Lung (tissue), 12 donors: ENCODE results near the gene AGMAT. TPM values are rescaled to one million over a fixed set of nuclear protein-coding genes. Genes with fewer than 3 reads are reported as not detected.

Experiments
- ATAC-seq: fragments of 200-7000 bp; cut with Tn5 transposase; one replicate; pipeline ENCODE4 v1.9.1; 2020; ENCODE audit warnings: moderate number of reproducible peaks; ENCODE audit not compliant: insufficient read depth, low FRiP score
- DNase-seq, 3 donors: peaks; one replicate each; pipeline ENCODE4 v3.0.0-alpha.2; 2013 to 2017
- H3K27ac ChIP-seq, 2 donors: one replicate each; pipeline ENCODE4 v1.5.1; 2013; ENCODE audit warnings: mild to moderate bottlenecking in 2 of 2, moderate library complexity in 2 of 2, control low read depth in 1 of 2, inconsistent platforms in 1 of 2, low read depth in 1 of 2, low read length in 1 of 2
- H3K27me3 ChIP-seq, 3 donors: one replicate each; pipeline ENCODE4 v1.5.1; 2013; ENCODE audit warnings: low read length in 2 of 3; ENCODE audit not compliant: control insufficient read depth in 3 of 3, insufficient read depth in 3 of 3
- H3K36me3 ChIP-seq, 4 donors: one replicate each; pipeline ENCODE4 v1.5.1; 2013; ENCODE audit warnings: low read length in 4 of 4, mild to moderate bottlenecking in 1 of 4, moderate library complexity in 1 of 4; ENCODE audit not compliant: control insufficient read depth in 4 of 4, insufficient read depth in 4 of 4
- H3K4me1 ChIP-seq, 5 donors: one replicate each; pipeline ENCODE4 v1.5.1; 2013; ENCODE audit warnings: low read length in 5 of 5, mild to moderate bottlenecking in 2 of 5, moderate library complexity in 1 of 5; ENCODE audit not compliant: control insufficient read depth in 5 of 5, insufficient read depth in 5 of 5
- H3K4me3 ChIP-seq: one replicate; pipeline ENCODE4 v1.5.1; 2013; ENCODE audit warnings: mild to moderate bottlenecking, control low read depth, moderate library complexity
- H3K9ac ChIP-seq, 2 donors: one replicate each; pipeline ENCODE4 v1.5.1; 2013; ENCODE audit warnings: low read length in 2 of 2, control low read depth in 1 of 2; ENCODE audit not compliant: insufficient read depth in 1 of 2
- H3K9me3 ChIP-seq, 4 donors: one replicate each; pipeline ENCODE4 v1.5.1; 2013; ENCODE audit warnings: low read length in 3 of 4, mild to moderate bottlenecking in 1 of 4, moderate library complexity in 1 of 4; ENCODE audit not compliant: control insufficient read depth in 4 of 4, insufficient read depth in 3 of 4
- WGBS, 2 donors: extraction: QIAGEN DNeasy Blood & Tissue Kit; methylation state at CpG; one replicate each; pipeline ENCODE4 v1.1.7; 2013; 5-methylcytosine and 5-hydroxymethylcytosine counted together
- polyA plus RNA-seq, 2 donors: library from polyadenylated mRNA; stranded (reverse); fragments of 200-250 nt; gene quantifications; one replicate each; pipeline ENCODE4 v1.2.1, GENCODE V29; 2013
- total RNA-seq, 2 donors: library from RNA; depleted of rRNA in 1 of 2; stranded (reverse); fragments of >200 nt in 1 of 2; gene quantifications; one replicate each; pipeline ENCODE4 v1.2.1, GENCODE V29; 2014 to 2021
- TF ChIP-seq, protein P1 (sequence below): IDR thresholded peaks from 2 replicates; pipeline ENCODE4 v1.5.1; 2012; ENCODE audit warnings: mild to moderate bottlenecking; ENCODE audit errors: control extremely low read depth, extremely low read depth
- donor health status: control.
- donor health status: control.
- donor health status: Bipolar disorder and iron deficiency.
- donor health status: healthy.
- donor health status: DM: yes; HTN: yes; CAD: no.

Gene AGMAT
- total and polyA plus RNA-seq, 4 donors: 0.08 to 0.46 (median 0.31) TPM

- no peaks in the 10 kb centered on the region for H3K27me3 ChIP-seq
- H3K4me3 ChIP-seq: no peak overlapping the region
- H3K4me1 ChIP-seq: no peaks in the 10 kb centered on the region
- H3K9me3 ChIP-seq: no peaks in the 10 kb centered on the region
- DNase-seq (no peak), ATAC-seq (no peak)
- no peak overlapping the region for H3K27ac ChIP-seq
- TF ChIP-seq, protein P1, sequence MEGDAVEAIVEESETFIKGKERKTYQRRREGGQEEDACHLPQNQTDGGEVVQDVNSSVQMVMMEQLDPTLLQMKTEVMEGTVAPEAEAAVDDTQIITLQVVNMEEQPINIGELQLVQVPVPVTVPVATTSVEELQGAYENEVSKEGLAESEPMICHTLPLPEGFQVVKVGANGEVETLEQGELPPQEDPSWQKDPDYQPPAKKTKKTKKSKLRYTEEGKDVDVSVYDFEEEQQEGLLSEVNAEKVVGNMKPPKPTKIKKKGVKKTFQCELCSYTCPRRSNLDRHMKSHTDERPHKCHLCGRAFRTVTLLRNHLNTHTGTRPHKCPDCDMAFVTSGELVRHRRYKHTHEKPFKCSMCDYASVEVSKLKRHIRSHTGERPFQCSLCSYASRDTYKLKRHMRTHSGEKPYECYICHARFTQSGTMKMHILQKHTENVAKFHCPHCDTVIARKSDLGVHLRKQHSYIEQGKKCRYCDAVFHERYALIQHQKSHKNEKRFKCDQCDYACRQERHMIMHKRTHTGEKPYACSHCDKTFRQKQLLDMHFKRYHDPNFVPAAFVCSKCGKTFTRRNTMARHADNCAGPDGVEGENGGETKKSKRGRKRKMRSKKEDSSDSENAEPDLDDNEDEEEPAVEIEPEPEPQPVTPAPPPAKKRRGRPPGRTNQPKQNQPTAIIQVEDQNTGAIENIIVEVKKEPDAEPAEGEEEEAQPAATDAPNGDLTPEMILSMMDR: no peak
- 94 to 95% methylated on average over 12 of the region's 12 CpGs for WGBS, 2 donors
- peaks cover 10 to 24% (median 21%) of the 10 kb centered on the region in 4 donors for H3K36me3 ChIP-seq
- no peak overlapping the region for H3K9ac ChIP-seq
Measured at GRCh38 chr1:15559189-15559810, 25.6 kb downstream of the AGMAT start.

DNA sequence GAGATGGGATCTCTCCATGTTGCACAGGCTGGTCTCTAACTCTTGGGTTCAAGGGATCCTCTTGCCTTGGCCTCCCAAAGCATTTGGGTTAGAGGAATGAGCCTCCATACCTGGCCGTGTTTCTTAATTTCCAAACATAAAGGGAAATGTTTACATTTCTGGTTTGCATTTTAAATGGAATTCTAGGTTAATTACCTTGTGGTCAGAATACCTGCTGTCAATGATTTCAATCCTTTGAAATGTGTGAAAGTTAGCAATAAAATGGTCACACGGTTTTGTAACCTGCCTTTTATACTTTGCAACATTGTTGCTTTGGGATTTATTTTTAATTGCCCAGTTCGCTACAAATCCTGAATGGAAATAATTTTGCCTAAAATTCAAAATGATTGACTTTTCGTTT lies 26.3 kb downstream of the AGMAT start:
- no peaks in the 10 kb centered on the region for H3K9me3 ChIP-seq
- H3K9ac ChIP-seq: no peak overlapping the region
- no peak overlapping the region for H3K27ac ChIP-seq
- H3K4me3 ChIP-seq: no peak overlapping the region
- ATAC-seq: no peak
- TF ChIP-seq, protein P1: no peak
- peaks cover 10 to 23% (median 19%) of the 10 kb centered on the region in 4 donors for H3K36me3 ChIP-seq
- no peaks in the 10 kb centered on the region for H3K4me1 ChIP-seq
- 90 to 95% methylated on average over 4 of the region's 4 CpGs for WGBS, 2 donors
- no peak for DNase-seq
- no peaks in the 10 kb centered on the region for H3K27me3 ChIP-seq

GRCh38 chr1:15557594-15557993 lies 27.3 kb downstream of the AGMAT start:
- H3K4me3 ChIP-seq: no peak overlapping the region
- no peaks in the 10 kb centered on the region for H3K27me3 ChIP-seq
- DNase-seq (no peak), ATAC-seq (no peak)
- peaks cover 10 to 20% (median 16%) of the 10 kb centered on the region in 4 donors for H3K36me3 ChIP-seq
- H3K27ac ChIP-seq: no peak overlapping the region
- no peak overlapping the region for H3K9ac ChIP-seq
- TF ChIP-seq, protein P1: no peak
- H3K4me1 ChIP-seq: no peaks in the 10 kb centered on the region
- 95 to 99% methylated on average over 2 of the region's 2 CpGs for WGBS, 2 donors
- H3K9me3 ChIP-seq: no peaks in the 10 kb centered on the region

DNA sequence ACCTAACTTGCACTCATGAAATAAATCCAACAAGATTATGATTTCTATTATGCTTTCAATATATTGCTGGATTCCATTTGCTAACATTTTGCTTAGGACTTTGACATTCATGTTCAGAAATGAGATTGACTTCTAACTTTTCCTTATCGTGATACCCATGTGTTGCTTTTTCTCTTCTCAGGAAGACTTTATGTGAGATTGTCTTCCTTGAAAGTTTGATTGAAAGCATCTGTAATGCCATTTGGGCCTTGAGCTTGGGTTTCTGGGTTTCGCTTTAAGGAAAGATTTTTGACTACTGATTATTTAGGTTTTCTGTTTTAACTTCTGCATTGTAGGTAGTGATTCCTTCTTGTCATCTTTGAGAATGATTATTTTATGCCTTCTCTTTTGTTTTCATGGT lies 27.8 kb downstream of the AGMAT start:
- TF ChIP-seq, protein P1: no peak
- H3K9ac ChIP-seq: no peak overlapping the region
- H3K4me3 ChIP-seq: no peak overlapping the region
- no peaks in the 10 kb centered on the region for H3K4me1 ChIP-seq
- H3K9me3 ChIP-seq: no peaks in the 10 kb centered on the region
- no peak for ATAC-seq
- DNase-seq: no peak
- peaks cover 8 to 16% (median 12%) of the 10 kb centered on the region in 4 donors for H3K36me3 ChIP-seq
- H3K27me3 ChIP-seq: no peaks in the 10 kb centered on the region
- no peak overlapping the region for H3K27ac ChIP-seq
- 92 to 93% methylated on average over 2 of the region's 2 CpGs for WGBS, 2 donors
